Measurements from ENCODE around the gene PPFIBP1. TPM values are rescaled to one million over a fixed set of nuclear protein-coding genes. Genes with fewer than 3 reads are reported as not detected.
"Not testable (repeated sequence)": the region's sequence is repeated elsewhere in the genome, so short reads cannot be mapped to it uniquely, and the experiment has no call there.

The PPFIBP1 gene
- total RNA-seq, 1 experiment from 2014 or later, result 43.4 TPM

- no peak for DNase-seq (ENCODE audit: low spot score)
- in situ Hi-C loops (cut with HindIII; ENCODE audit: low sequenced_read_pairs), result no loop called here
Measured at GRCh38 chr12:27580561-27581330, 56.7 kb downstream of the PPFIBP1 start.

DNA sequence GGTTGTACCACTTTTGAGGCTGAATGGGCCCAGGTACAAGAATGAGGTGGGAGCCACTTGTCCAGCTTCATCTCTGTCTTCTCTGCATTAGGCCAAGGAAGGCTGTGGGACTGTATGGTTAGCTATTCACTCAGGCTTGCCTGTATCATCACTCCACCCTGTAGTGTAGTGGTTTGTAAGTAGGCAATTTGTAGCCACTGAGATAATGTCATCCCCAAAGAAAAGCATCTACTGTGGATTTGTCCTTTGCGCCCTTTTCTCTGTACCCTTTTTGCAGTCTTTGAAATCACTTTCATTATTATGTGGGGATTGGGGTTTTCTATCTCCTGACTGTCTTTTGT, 57.3 kb downstream of the PPFIBP1 start:
- not testable (repeated sequence) for DNase-seq (ENCODE audit: low spot score)

GRCh38 chr12:27581833-27582232, 57.8 kb downstream of the PPFIBP1 start:
- in situ Hi-C loops (cut with HindIII; ENCODE audit: low sequenced_read_pairs); DNase-seq (ENCODE audit: low spot score): not testable (repeated sequence)

More for the DNA sequence above, 57.3 kb downstream of the PPFIBP1 start:
- in situ Hi-C loops (cut with HindIII; ENCODE audit: low sequenced_read_pairs), result not testable (repeated sequence)

GRCh38 chr12:27582445-27582844, 58.4 kb downstream of the PPFIBP1 start:
- DNase-seq (ENCODE audit: low spot score); in situ Hi-C loops (cut with HindIII; ENCODE audit: low sequenced_read_pairs): not testable (repeated sequence)

DNA sequence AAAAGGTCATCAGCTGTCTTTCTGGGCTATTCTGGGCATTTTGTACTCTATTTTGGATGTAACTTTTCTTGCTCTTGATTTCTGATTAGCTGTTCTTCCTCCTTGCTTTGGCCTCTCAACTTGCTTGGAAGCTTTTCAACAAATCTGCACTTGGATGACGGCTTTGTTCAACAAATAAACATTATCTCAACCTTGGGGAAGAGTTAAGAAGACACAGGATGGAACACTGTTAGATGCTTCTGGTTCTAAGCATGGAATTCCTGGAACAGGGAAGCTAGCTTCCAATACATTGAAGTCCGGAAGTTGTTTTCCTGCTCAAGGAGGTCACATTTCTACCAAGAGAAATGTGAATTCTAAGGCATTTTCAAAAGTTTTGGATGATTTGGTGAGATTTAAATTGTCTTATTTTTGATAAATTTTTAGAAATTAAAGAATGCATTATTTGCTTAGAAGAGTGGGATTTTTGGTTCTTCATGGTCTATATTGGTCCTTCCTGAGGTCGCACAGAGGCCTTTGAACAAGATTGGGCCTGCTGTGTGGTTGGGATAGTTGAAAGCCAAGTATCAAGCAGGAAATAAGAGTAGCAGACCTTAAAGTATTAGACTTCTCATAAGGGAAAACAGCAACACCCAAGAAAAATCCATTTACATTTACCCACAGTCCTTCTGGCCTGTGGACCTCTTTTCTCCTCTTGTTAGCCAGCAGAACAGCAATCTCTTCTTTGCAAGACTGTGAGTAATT, 59.2 kb downstream of the PPFIBP1 start:
- in situ Hi-C loops (cut with HindIII; ENCODE audit: low sequenced_read_pairs), result no loop called here
- DNase-seq (ENCODE audit: low spot score), result no peak

- DNase-seq (ENCODE audit: low spot score), result no peak
- in situ Hi-C loops (cut with HindIII; ENCODE audit: low sequenced_read_pairs), result no loop called here
Measured at GRCh38 chr12:27583981-27584380, 60.0 kb downstream of the PPFIBP1 start.

- in situ Hi-C loops (cut with HindIII; ENCODE audit: low sequenced_read_pairs), result no loop called here
- DNase-seq (ENCODE audit: low spot score), result no peak
Measured at GRCh38 chr12:27585739-27586265, 61.8 kb downstream of the PPFIBP1 start.

- DNase-seq (ENCODE audit: low spot score); in situ Hi-C loops (cut with HindIII; ENCODE audit: low sequenced_read_pairs): not testable (repeated sequence)
Measured at GRCh38 chr12:27588075-27588730, 64.2 kb downstream of the PPFIBP1 start.

DNA sequence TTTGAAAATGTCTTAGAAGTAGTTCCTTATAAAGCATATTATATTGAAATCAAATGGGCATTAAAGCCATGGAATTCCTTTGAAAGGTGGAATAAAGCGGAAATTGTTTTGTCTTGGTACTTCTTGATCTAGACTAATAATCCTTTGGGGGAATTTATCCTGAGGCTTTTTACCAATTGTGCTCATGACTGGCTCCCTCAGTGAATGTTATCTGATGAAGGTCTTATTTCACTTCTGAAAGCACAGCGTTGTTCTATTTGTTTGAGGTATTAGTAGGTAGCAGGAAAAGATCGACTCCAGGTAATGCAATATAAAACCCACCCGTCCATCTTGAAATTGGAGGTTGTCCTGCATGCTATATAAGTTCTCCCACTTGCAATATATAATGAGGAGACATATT, 64.8 kb downstream of the PPFIBP1 start:
- in situ Hi-C loops (cut with HindIII; ENCODE audit: low sequenced_read_pairs), result no loop called here
- no peak for DNase-seq (ENCODE audit: low spot score)

DNA sequence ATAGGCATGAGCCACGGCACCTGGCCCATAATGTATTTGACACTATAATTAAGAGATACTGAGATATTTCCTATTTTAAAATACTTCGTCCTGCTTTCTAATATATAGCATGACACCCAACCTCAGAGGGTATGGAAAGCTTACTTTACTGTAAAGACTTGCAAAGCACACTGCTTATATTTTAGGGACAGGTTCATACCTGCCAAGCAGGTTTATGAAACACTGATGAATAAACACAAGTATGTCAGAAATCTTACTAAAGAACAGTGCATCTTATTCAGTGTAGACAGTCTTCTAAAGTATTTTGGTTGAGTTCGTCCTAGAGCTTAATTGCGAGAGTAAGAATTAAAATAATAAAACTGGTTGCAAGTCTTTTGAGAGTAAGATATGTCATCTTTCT, 65.4 kb downstream of the PPFIBP1 start:
- in situ Hi-C loops (cut with HindIII; ENCODE audit: low sequenced_read_pairs), result no loop called here
- DNase-seq (ENCODE audit: low spot score), result no peak

- in situ Hi-C loops (cut with HindIII; ENCODE audit: low sequenced_read_pairs); DNase-seq (ENCODE audit: low spot score): not testable (repeated sequence)
Measured at GRCh38 chr12:27591698-27592097, 67.7 kb downstream of the PPFIBP1 start.

GRCh38 chr12:27592548-27592947, 68.5 kb downstream of the PPFIBP1 start:
- in situ Hi-C loops (cut with HindIII; ENCODE audit: low sequenced_read_pairs), result no loop called here
- no peak for DNase-seq (ENCODE audit: low spot score)

GRCh38 chr12:27593266-27593665, 69.3 kb downstream of the PPFIBP1 start:
- in situ Hi-C loops (cut with HindIII; ENCODE audit: low sequenced_read_pairs), result no loop called here
- no peak for DNase-seq (ENCODE audit: low spot score)

DNA sequence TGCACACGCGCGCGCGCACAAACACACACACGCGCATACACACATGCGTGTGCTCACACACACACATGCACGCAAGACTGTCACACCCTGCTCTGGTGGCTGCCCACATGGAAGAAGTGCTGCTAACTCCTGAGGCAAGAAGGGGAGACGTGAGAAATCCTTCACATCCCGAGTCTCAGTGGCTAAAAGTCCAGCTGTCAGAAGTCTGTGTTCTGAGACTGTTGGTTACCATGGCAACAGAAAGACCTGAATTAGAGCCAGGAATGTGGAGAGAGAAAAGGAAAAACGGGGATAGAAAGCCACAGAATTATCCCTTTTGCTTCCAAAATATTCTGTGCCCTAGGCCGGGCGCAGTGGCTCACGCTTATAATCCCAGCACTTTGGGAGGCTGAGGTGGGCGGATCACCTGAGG, 71.2 kb downstream of the PPFIBP1 start:
- DNase-seq (ENCODE audit: low spot score), result peak; percentile 41

DNA sequence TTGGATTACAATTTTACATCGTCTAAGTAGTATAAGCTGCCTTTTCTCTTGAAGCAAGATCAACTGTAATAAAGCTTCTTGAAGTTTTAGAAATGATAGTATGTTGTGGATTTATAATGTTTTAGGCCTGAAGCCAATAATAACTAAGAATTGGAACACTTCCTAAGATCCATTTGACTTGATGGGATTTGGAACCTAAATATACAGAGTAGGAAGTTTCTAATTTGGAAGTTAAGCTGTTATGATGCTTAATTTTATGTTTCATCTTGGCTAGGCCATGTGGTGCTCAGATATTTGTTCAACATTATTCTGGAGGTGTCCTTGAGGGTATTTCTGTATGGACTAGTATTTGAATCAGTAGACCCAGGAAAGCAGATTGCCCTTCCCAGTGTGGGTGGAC, 74.9 kb downstream of the PPFIBP1 start:
- DNase-seq (ENCODE audit: low spot score); in situ Hi-C loops (cut with HindIII; ENCODE audit: low sequenced_read_pairs): not testable (repeated sequence)

More for the DNA sequence above, 71.2 kb downstream of the PPFIBP1 start:
- in situ Hi-C loops (cut with HindIII; ENCODE audit: low sequenced_read_pairs), result no loop called here

DNA sequence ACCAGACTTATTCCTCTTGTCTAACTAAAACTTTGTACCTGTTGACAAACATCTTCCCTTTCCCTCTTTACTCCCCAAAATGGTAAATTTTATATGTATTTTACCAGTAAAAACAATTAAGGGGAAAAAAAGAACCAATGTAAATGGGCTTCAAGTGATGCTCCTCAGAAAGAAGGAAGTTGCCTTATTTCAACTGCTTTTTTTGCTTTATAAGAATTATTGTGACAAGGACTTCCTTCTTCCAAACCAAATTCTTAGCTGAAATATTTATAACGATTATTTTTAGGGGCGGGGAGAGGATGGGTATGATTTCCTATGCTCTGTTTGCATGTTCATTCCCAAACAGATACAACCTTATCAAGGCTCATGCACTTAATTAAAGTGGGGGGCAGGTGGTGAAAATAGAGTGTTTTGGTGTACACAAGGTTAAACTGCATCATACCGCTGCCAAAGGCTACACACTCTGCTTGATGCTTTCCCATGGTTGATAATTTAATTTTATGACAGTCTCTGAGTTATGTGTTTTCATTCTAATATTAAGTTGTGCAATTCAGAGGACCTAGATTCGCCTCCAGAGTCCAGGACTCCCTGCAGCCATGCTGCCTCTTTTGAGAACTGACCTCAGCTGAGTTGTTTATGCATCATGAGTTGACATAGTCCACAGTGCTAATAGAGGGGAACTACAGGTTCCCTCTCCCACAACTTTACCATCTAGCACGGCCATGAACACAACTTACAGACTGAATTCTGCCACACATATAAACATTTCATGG, 77.2 kb downstream of the PPFIBP1 start:
- in situ Hi-C loops (cut with HindIII; ENCODE audit: low sequenced_read_pairs); DNase-seq (ENCODE audit: low spot score): not testable (repeated sequence)

DNA sequence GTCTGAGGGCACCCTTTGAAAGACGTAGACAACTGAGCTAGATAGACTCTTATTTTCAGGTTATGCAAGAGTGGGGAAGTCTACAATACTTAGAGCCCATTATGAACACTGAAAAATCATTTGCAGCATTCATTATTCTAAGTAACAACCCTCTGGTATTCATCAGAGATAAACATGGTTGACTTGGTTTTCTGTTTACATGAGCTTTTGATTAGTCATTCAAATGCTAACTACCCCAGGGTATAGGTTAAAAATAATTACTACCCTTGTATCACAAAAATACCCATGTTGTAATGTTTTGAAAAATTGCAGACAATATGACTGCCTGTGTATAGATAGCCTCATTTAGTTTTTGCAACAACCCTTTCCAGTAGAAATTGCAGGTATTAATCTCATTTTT, 78.5 kb downstream of the PPFIBP1 start:
- no peak for DNase-seq (ENCODE audit: low spot score)
- in situ Hi-C loops (cut with HindIII; ENCODE audit: low sequenced_read_pairs), result no loop called here

DNA sequence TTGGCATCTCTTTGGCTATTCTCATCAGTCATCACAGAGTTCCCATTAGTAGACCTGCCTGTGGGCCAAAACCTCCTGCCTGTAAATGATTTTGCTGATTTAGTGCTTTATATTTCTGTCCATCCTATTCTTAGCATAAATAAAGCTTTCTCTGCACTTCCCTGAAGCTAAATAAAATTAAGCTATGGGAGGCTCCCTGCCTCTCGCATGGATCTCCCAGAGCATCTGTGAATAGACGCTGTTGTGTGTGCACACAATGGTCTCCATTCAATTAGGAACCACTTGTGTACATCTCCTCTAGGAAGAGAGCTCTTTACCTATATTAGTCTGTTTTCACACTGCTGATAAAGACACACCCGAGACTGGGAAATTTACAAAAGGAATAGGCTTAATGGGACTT, 80.4 kb downstream of the PPFIBP1 start:
- no peak for DNase-seq (ENCODE audit: low spot score)
- in situ Hi-C loops (cut with HindIII; ENCODE audit: low sequenced_read_pairs), result no loop called here

DNA sequence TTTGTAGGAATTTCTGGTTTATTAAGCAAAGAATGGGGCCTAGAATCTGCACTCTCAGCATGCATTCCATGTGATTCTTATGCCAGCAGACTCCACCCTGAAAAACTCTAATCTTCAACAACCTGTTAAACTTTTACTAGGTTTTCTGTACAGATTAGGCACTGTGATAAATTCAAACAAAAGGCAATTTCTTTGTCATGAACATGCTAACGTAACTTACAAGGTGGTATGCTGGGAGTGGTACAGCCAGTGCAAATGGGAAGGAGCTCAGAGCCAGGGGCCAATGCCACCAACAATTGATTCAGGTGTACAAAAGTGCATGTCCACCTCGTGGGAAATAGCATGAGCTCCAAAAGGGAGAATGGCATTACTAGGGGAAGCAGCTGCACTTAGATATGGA, 83.0 kb downstream of the PPFIBP1 start:
- DNase-seq (ENCODE audit: low spot score), result no peak
- in situ Hi-C loops (cut with HindIII; ENCODE audit: low sequenced_read_pairs), result no loop called here
